ENCODE results near the gene KLK1. TPM values are rescaled to one million over a fixed set of nuclear protein-coding genes. Genes with fewer than 3 reads are reported as not detected.
"Not testable (repeated sequence)": the region's sequence is repeated elsewhere in the genome, so short reads cannot be mapped to it uniquely, and the experiment has no call there.

Gene KLK1
- total RNA-seq, 1 donor = not detected

DNA sequence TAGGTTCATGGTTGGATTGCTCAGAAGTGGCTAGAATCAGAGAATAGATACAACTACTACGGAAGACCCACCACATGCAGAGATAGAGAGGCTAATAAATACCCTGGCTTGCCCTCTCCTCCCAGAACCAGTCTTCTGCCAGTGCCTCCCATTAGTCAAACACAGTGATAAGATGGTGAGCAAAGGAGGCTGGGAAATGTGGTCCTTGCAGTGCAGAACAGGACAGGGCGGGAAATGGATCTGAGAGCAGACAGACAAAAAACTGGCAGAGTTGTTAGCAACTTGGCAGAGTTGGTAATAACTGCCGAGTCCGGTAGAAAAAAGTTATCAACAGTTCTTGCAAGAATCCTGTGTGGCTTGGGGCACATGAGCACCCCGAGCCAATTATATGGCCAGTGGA, 8.7 kb downstream of the KLK1 start:
- Histone ChIP-seq H3K27ac (ENCODE audit: low read depth, low read length) (no peak overlapping the region), H3K4me2 (ENCODE audit: insufficient read depth, low read length) (no peak overlapping the region), H3K9me3 (ENCODE audit: low read depth, low read length) (no peaks in the 10 kb centered on the region), H4K20me1 (ENCODE audit: insufficient read depth, low read length) (no peaks in the 10 kb centered on the region), H3K36me3 (ENCODE audit: insufficient read depth, low read length) (no peaks in the 10 kb centered on the region), H3K79me2 (ENCODE audit: insufficient read depth, low read length) (no peaks in the 10 kb centered on the region), H3K27me3 (ENCODE audit: insufficient read depth, low read length) (peaks cover 15% of the 10 kb centered on the region), H3K4me3 (ENCODE audit: insufficient read depth, low read length) (no peak overlapping the region), H2AFZ (ENCODE audit: low read length) (no peak overlapping the region), H3K4me1 (ENCODE audit: insufficient read depth, low read length) (no peaks in the 10 kb centered on the region)
- no peak for TF ChIP-seq CTCF (IDR thresholded peaks at IDR 0.05; ENCODE audit: extremely low read depth, low read depth, low read length)
- DNase-seq (ENCODE audit: insufficient read length, low spot score, missing footprints) = peak; percentile 51

DNA sequence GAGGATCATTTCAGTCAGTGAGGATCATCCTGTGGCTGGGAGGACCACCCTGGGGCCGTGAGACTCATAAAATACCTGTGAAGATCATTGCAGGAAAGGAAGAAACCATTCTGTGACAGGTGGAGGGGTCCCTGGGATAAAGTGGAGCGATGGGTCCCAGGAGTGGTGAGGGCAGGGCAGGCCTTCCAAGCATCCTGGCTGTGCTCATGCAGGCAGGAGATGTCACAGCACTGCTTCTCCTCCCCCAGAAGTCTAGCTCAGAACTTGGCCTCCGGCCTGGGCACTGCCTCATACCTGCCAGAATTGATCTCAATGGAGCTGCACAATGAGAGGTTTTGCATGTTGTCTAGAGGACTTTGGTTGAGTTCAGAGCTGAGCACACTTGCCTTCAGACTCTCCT, 11.1 kb downstream of the KLK1 start:
- Histone ChIP-seq H3K79me2 (ENCODE audit: insufficient read depth, low read length) (no peaks in the 10 kb centered on the region), H3K4me3 (ENCODE audit: insufficient read depth, low read length) (no peak overlapping the region), H3K4me1 (ENCODE audit: insufficient read depth, low read length) (no peaks in the 10 kb centered on the region), H3K4me2 (ENCODE audit: insufficient read depth, low read length) (no peak overlapping the region), H3K27me3 (ENCODE audit: insufficient read depth, low read length) (no peaks in the 10 kb centered on the region), H2AFZ (ENCODE audit: low read length) (no peak overlapping the region), H3K9me3 (ENCODE audit: low read depth, low read length) (no peaks in the 10 kb centered on the region), H4K20me1 (ENCODE audit: insufficient read depth, low read length) (no peaks in the 10 kb centered on the region), H3K27ac (ENCODE audit: low read depth, low read length) (no peak overlapping the region), H3K36me3 (ENCODE audit: insufficient read depth, low read length) (no peaks in the 10 kb centered on the region)
- no peak for DNase-seq (ENCODE audit: insufficient read length, low spot score, missing footprints)
- TF ChIP-seq CTCF (IDR thresholded peaks at IDR 0.05; ENCODE audit: extremely low read depth, low read depth, low read length) = no peak

DNA sequence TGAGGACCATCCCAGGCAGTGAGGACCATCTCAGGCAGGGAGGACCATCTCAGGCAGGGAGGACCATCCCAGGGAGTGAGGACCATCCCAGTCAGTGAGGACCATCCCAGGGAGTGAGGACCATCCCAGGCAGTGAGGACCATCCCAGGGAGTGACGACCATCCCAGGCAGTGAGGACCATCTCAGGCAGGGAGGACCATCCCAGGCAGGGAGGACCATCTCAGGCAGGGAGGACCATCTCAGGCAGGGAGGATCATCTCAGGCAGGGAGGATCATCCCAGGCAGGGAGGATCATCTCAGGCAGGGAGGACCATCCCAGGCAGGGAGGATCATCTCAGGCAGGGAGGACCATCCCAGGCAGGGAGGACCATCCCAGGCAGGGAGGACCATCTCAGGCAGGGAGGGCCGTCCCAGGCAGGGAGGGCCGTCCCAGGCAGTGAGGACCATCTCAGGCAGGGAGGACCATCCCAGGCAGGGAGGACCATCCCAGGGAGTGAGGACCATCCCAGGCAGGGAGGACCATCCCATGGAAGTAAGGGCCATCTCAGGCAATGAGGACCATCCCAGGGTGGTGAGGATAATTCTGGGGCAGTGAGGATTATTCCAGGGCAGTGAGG, 11.9 kb downstream of the KLK1 start:
- H3K9me3 ChIP-seq (ENCODE audit: low read depth, low read length); H3K27ac ChIP-seq (ENCODE audit: low read depth, low read length); DNase-seq (ENCODE audit: insufficient read length, low spot score, missing footprints); H3K36me3 ChIP-seq (ENCODE audit: insufficient read depth, low read length); H2AFZ ChIP-seq (ENCODE audit: low read length); H3K4me1 ChIP-seq (ENCODE audit: insufficient read depth, low read length); H4K20me1 ChIP-seq (ENCODE audit: insufficient read depth, low read length); H3K79me2 ChIP-seq (ENCODE audit: insufficient read depth, low read length); H3K4me3 ChIP-seq (ENCODE audit: insufficient read depth, low read length); H3K27me3 ChIP-seq (ENCODE audit: insufficient read depth, low read length); H3K4me2 ChIP-seq (ENCODE audit: insufficient read depth, low read length): not testable (repeated sequence)

DNA sequence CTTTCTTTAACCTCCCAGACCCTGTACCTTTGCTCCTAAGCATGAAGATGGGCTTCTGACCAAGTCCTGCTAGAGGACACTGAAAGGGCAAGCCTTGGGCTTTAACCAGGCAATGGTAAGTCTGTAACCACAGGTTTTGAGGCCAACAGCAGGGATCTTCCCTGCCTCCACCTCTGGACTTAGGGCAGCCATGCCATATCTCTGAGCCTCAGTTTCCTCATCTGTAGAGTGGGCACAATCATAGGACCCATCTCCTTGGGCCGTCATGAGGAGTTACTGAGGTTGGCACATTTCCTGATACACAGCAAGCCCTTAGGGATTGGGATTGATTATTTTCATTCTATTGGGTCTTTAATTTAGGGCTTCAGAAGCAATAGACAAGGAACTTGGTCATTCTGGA, 14.7 kb downstream of the KLK1 start:
- H3K27me3 ChIP-seq (ENCODE audit: insufficient read depth, low read length) = no peaks in the 10 kb centered on the region
- TF ChIP-seq CTCF (IDR thresholded peaks at IDR 0.05; ENCODE audit: extremely low read depth, low read depth, low read length) = no peak
- H3K4me1 ChIP-seq (ENCODE audit: insufficient read depth, low read length) = peaks cover 3% of the 10 kb centered on the region
- no peak overlapping the region for H3K4me3 ChIP-seq (ENCODE audit: insufficient read depth, low read length)
- no peak overlapping the region for H3K4me2 ChIP-seq (ENCODE audit: insufficient read depth, low read length)
- H2AFZ ChIP-seq (ENCODE audit: low read length) = no peak overlapping the region
- no peak overlapping the region for H3K27ac ChIP-seq (ENCODE audit: low read depth, low read length)
- no peaks in the 10 kb centered on the region for H4K20me1 ChIP-seq (ENCODE audit: insufficient read depth, low read length)
- peak; percentile 8 for DNase-seq (ENCODE audit: insufficient read length, low spot score, missing footprints)
- no peaks in the 10 kb centered on the region for H3K36me3 ChIP-seq (ENCODE audit: insufficient read depth, low read length)
- H3K9me3 ChIP-seq (ENCODE audit: low read depth, low read length) = no peaks in the 10 kb centered on the region
- peaks cover 6% of the 10 kb centered on the region for H3K79me2 ChIP-seq (ENCODE audit: insufficient read depth, low read length)
